ENCODE results near the gene CD53.
A peak's percentile ranks its signal among the peaks of the same experiment; 100 is the strongest.

CD53 gene

GRCh38 chr1:110903853-110904500 is 31.0 kb downstream of the CD53 start:
- no peaks in the 10 kb centered on the region for H3K27me3 ChIP-seq (ENCODE audit: insufficient read depth, low read length)
- no peak overlapping the region for H3K9ac ChIP-seq (ENCODE audit: low read length)
- no peak overlapping the region for H3K18ac ChIP-seq (ENCODE audit: low read length)
- no peak overlapping the region for H4K91ac ChIP-seq (ENCODE audit: low read depth, low read length)
- H2BK5ac ChIP-seq (ENCODE audit: low read depth, low read length, poor library complexity), result no peak overlapping the region
- H2AFZ ChIP-seq (ENCODE audit: insufficient read depth, low read length, poor library complexity), result no peak overlapping the region
- no peak overlapping the region for H3K23ac ChIP-seq (ENCODE audit: low read length)
- H3K4me3 ChIP-seq (ENCODE audit: low read depth, low read length), result no peak overlapping the region
- H2AK5ac ChIP-seq (ENCODE audit: low read length), result no peak overlapping the region
- no peak overlapping the region for H3K4me2 ChIP-seq (ENCODE audit: low read length)
- H2BK12ac ChIP-seq (ENCODE audit: low read length), result no peak overlapping the region
- no peak overlapping the region for H2BK120ac ChIP-seq (ENCODE audit: insufficient read depth, low read length, poor library complexity)
- H3K4ac ChIP-seq (ENCODE audit: low read depth, low read length), result no peak overlapping the region
- H4K8ac ChIP-seq (ENCODE audit: low read depth, low read length), result no peak overlapping the region
- no peaks in the 10 kb centered on the region for H3K36me3 ChIP-seq (ENCODE audit: control insufficient read depth in 1 of 2, insufficient read depth in 2 of 2, low read length in 2 of 2)
- peak in 1 of 2 donors; percentile 14 for DNase-seq
- no peaks in the 10 kb centered on the region for H3K79me1 ChIP-seq (ENCODE audit: low read length)
- no peak overlapping the region for H4K12ac ChIP-seq (ENCODE audit: low read depth, low read length)
- peaks cover 5% of the 10 kb centered on the region for H3K9me3 ChIP-seq (ENCODE audit: insufficient read depth, low read depth, low read length)
- no peak overlapping the region for H3K27ac ChIP-seq (ENCODE audit: low read depth, low read length)
- H3K14ac ChIP-seq (ENCODE audit: low read length), result no peak overlapping the region
- no CpG with 5 or more reads among the region's 3 CpGs for WGBS (ENCODE audit: extremely low coverage, insufficient coverage, insufficient read length)
- no peaks in the 10 kb centered on the region for H3K79me2 ChIP-seq (ENCODE audit: control insufficient read depth, insufficient read depth, low read length, poor library complexity)
- H3K4me1 ChIP-seq (ENCODE audit: control insufficient read depth in 1 of 2, insufficient read depth in 2 of 2, low read length in 2 of 2), result no peaks in the 10 kb centered on the region

- Histone ChIP-seq H4K91ac (ENCODE audit: low read depth, low read length) (no peak overlapping the region), H3K4me1 (ENCODE audit: control insufficient read depth in 1 of 2, insufficient read depth in 2 of 2, low read length in 2 of 2) (peaks cover 2 to 3% of the 10 kb centered on the region in 2 experiments), H2BK5ac (ENCODE audit: low read depth, low read length, poor library complexity) (no peak overlapping the region), H2BK120ac (ENCODE audit: insufficient read depth, low read length, poor library complexity) (no peak overlapping the region), H3K4me3 (ENCODE audit: low read depth, low read length) (no peak overlapping the region), H3K14ac (ENCODE audit: low read length) (no peak overlapping the region), H3K27me3 (ENCODE audit: insufficient read depth, low read length) (no peaks in the 10 kb centered on the region), H3K23ac (ENCODE audit: low read length) (no peak overlapping the region), H2AK5ac (ENCODE audit: low read length) (no peak overlapping the region), H4K12ac (ENCODE audit: low read depth, low read length) (no peak overlapping the region), H3K4ac (ENCODE audit: low read depth, low read length) (no peak overlapping the region), H3K9me3 (ENCODE audit: insufficient read depth, low read depth, low read length) (no peaks in the 10 kb centered on the region), H2AFZ (ENCODE audit: insufficient read depth, low read length, poor library complexity) (no peak overlapping the region), H3K18ac (ENCODE audit: low read length) (no peak overlapping the region), H3K36me3 (ENCODE audit: control insufficient read depth in 1 of 2, insufficient read depth in 2 of 2, low read length in 2 of 2) (no peaks in the 10 kb centered on the region), H3K4me2 (ENCODE audit: low read length) (no peak overlapping the region), H3K9ac (ENCODE audit: low read length) (no peak overlapping the region), H3K79me1 (ENCODE audit: low read length) (no peaks in the 10 kb centered on the region), H3K79me2 (ENCODE audit: control insufficient read depth, insufficient read depth, low read length, poor library complexity) (no peaks in the 10 kb centered on the region), H4K8ac (ENCODE audit: low read depth, low read length) (no peak overlapping the region), H3K27ac (ENCODE audit: low read depth, low read length) (no peak overlapping the region), H2BK12ac (ENCODE audit: low read length) (no peak overlapping the region)
- DNase-seq, result no peak
Measured at GRCh38 chr1:110912784-110913183, 39.8 kb downstream of the CD53 start.

- Histone ChIP-seq H3K36me3 (ENCODE audit: control insufficient read depth in 1 of 2, insufficient read depth in 2 of 2, low read length in 2 of 2) (no peaks in the 10 kb centered on the region), H2AFZ (ENCODE audit: insufficient read depth, low read length, poor library complexity) (no peak overlapping the region), H3K4me3 (ENCODE audit: low read depth, low read length) (no peak overlapping the region), H2AK5ac (ENCODE audit: low read length) (no peak overlapping the region), H3K27ac (ENCODE audit: low read depth, low read length) (no peak overlapping the region), H3K9me3 (ENCODE audit: insufficient read depth, low read depth, low read length) (no peaks in the 10 kb centered on the region), H2BK5ac (ENCODE audit: low read depth, low read length, poor library complexity) (no peak overlapping the region), H3K9ac (ENCODE audit: low read length) (no peak overlapping the region), H4K12ac (ENCODE audit: low read depth, low read length) (no peak overlapping the region), H3K4ac (ENCODE audit: low read depth, low read length) (no peak overlapping the region), H3K4me1 (ENCODE audit: control insufficient read depth in 1 of 2, insufficient read depth in 2 of 2, low read length in 2 of 2) (peaks cover 2 to 3% of the 10 kb centered on the region in 2 experiments), H3K18ac (ENCODE audit: low read length) (no peak overlapping the region), H3K23ac (ENCODE audit: low read length) (no peak overlapping the region), H3K79me2 (ENCODE audit: control insufficient read depth, insufficient read depth, low read length, poor library complexity) (no peaks in the 10 kb centered on the region), H4K8ac (ENCODE audit: low read depth, low read length) (no peak overlapping the region), H3K79me1 (ENCODE audit: low read length) (no peaks in the 10 kb centered on the region), H3K14ac (ENCODE audit: low read length) (no peak overlapping the region), H2BK12ac (ENCODE audit: low read length) (no peak overlapping the region), H3K4me2 (ENCODE audit: low read length) (no peak overlapping the region), H3K27me3 (ENCODE audit: insufficient read depth, low read length) (no peaks in the 10 kb centered on the region), H4K91ac (ENCODE audit: low read depth, low read length) (no peak overlapping the region), H2BK120ac (ENCODE audit: insufficient read depth, low read length, poor library complexity) (no peak overlapping the region)
- WGBS (ENCODE audit: extremely low coverage, insufficient coverage, insufficient read length), result no CpG with 5 or more reads among the region's 3 CpGs
- DNase-seq, result peak; percentile 51 to 91
Measured at GRCh38 chr1:110914676-110915075, 41.7 kb downstream of the CD53 start.

GRCh38 chr1:110915804-110916203 is 42.9 kb downstream of the CD53 start:
- Histone ChIP-seq H2AFZ (ENCODE audit: insufficient read depth, low read length, poor library complexity) (no peak overlapping the region), H4K91ac (ENCODE audit: low read depth, low read length) (no peak overlapping the region), H3K9ac (ENCODE audit: low read length) (no peak overlapping the region), H3K9me3 (ENCODE audit: insufficient read depth, low read depth, low read length) (no peaks in the 10 kb centered on the region), H2BK12ac (ENCODE audit: low read length) (no peak overlapping the region), H3K79me1 (ENCODE audit: low read length) (no peaks in the 10 kb centered on the region), H3K27me3 (ENCODE audit: insufficient read depth, low read length) (no peaks in the 10 kb centered on the region), H3K27ac (ENCODE audit: low read depth, low read length) (no peak overlapping the region), H3K23ac (ENCODE audit: low read length) (no peak overlapping the region), H3K4ac (ENCODE audit: low read depth, low read length) (no peak overlapping the region), H3K4me2 (ENCODE audit: low read length) (no peak overlapping the region), H3K79me2 (ENCODE audit: control insufficient read depth, insufficient read depth, low read length, poor library complexity) (no peaks in the 10 kb centered on the region), H3K36me3 (ENCODE audit: control insufficient read depth in 1 of 2, insufficient read depth in 2 of 2, low read length in 2 of 2) (no peaks in the 10 kb centered on the region), H4K8ac (ENCODE audit: low read depth, low read length) (no peak overlapping the region), H2BK5ac (ENCODE audit: low read depth, low read length, poor library complexity) (no peak overlapping the region), H2BK120ac (ENCODE audit: insufficient read depth, low read length, poor library complexity) (no peak overlapping the region), H4K12ac (ENCODE audit: low read depth, low read length) (no peak overlapping the region), H3K14ac (ENCODE audit: low read length) (no peak overlapping the region), H2AK5ac (ENCODE audit: low read length) (no peak overlapping the region), H3K4me1 (ENCODE audit: control insufficient read depth in 1 of 2, insufficient read depth in 2 of 2, low read length in 2 of 2) (peaks cover 2 to 3% of the 10 kb centered on the region in 2 experiments), H3K18ac (ENCODE audit: low read length) (no peak overlapping the region), H3K4me3 (ENCODE audit: low read depth, low read length) (no peak overlapping the region)
- peak in 1 of 2 donors; percentile 60 for DNase-seq
- no CpG with 5 or more reads among the region's 2 CpGs for WGBS (ENCODE audit: extremely low coverage, insufficient coverage, insufficient read length)

All from trophoblast cell (in vitro differentiated cells and primary cell).